Measurements from ENCODE around the gene CNFN.

- TF ChIP-seq CTCF (conservative IDR thresholded peaks at IDR 0.05; ENCODE audit: low read length) (no peak), EZH2phosphoT487 (IDR thresholded peaks at IDR 0.05; ENCODE audit: borderline replicate concordance, low read depth, low read length) (no peak)
Measured at GRCh38 chr19:42362891-42363440, 27.1 kb downstream of the CNFN start.
